ENCODE results near the gene RACK1. TPM values are rescaled to one million over a fixed set of nuclear protein-coding genes. Genes with fewer than 3 reads are reported as not detected.

RACK1 gene
- total RNA-seq, 1 donor from 2014 or later = 2,747 TPM

GRCh38 chr5:181231432-181231831, 12.3 kb downstream of the RACK1 start:
- TF ChIP-seq CTCF (conservative IDR thresholded peaks at IDR 0.05; ENCODE audit: low read depth, low read length) = no peak
- DNase-seq (ENCODE audit: low read depth) = no peak

GRCh38 chr5:181230551-181230950, 13.2 kb downstream of the RACK1 start:
- no peak for DNase-seq (ENCODE audit: low read depth)
- no peak overlapping the region for H3K4me3 ChIP-seq (ENCODE audit: low read depth, low read length)
- no peak for TF ChIP-seq CTCF (conservative IDR thresholded peaks at IDR 0.05; ENCODE audit: low read depth, low read length)

More at GRCh38 chr5:181231432-181231831, 12.3 kb downstream of the RACK1 start:
- H3K4me3 ChIP-seq (ENCODE audit: low read depth, low read length) = no peak overlapping the region

GRCh38 chr5:181229996-181230395, 13.7 kb downstream of the RACK1 start:
- H3K4me3 ChIP-seq (ENCODE audit: low read depth, low read length) = no peak overlapping the region
- no peak for TF ChIP-seq CTCF (conservative IDR thresholded peaks at IDR 0.05; ENCODE audit: low read depth, low read length)
- DNase-seq (ENCODE audit: low read depth) = no peak

- H3K4me3 ChIP-seq (ENCODE audit: low read depth, low read length) = peak overlapping the region; percentile 99
- no peak for TF ChIP-seq CTCF (conservative IDR thresholded peaks at IDR 0.05; ENCODE audit: low read depth, low read length)
- DNase-seq (ENCODE audit: low read depth) = no peak
Observed at GRCh38 chr5:181224390-181225229, 19.1 kb downstream of the RACK1 start.

- H3K4me3 ChIP-seq (ENCODE audit: low read depth, low read length) = peak overlapping the region; percentile 99
- no peak for TF ChIP-seq CTCF (conservative IDR thresholded peaks at IDR 0.05; ENCODE audit: low read depth, low read length)
- DNase-seq (ENCODE audit: low read depth) = no peak
Observed at GRCh38 chr5:181223729-181224389, 19.8 kb downstream of the RACK1 start.

- H3K4me3 ChIP-seq (ENCODE audit: low read depth, low read length) = peak within 1 kb of the TSS; percentile 99
- DNase-seq (ENCODE audit: low read depth) = peak; percentile 73
- TF ChIP-seq CTCF (conservative IDR thresholded peaks at IDR 0.05; ENCODE audit: low read depth, low read length) = peak; percentile 6
Observed at GRCh38 chr5:181223058-181223728, 20.5 kb downstream of the RACK1 start, which contains the start of gene TRIM41. TSS of gene TRIM41 (plus strand) at chr5:181223281. CDS start at chr5:181224000, 719 bp downstream.

Measured in epithelial cell of proximal tubule (primary cell).